GM23338 (cell line): ENCODE results near the gene SDHB. TPM values are rescaled to one million over a fixed set of nuclear protein-coding genes. Genes with fewer than 3 reads are reported as not detected.

Experiments
- ATAC-seq: fragments of 200-7000 bp; cut with Tn5 transposase; 3 replicates; pipeline ENCODE4 v1.9.1; 2020
- DNase-seq: peaks from one replicate; pipeline ENCODE4 v3.0.0-alpha.2; 2015; ENCODE audit warnings: low spot score
- H2AFZ ChIP-seq: fragments of 200-600 bp; sonication (generic); 2 replicates; pipeline ENCODE4 v1.8.0; 2016; ENCODE audit warnings: antibody characterized with exemption, mild to moderate bottlenecking, moderate library complexity
- H3F3A ChIP-seq: fragments of 200-600 bp; sonication (generic); replicated peaks from 2 replicates; pipeline ENCODE4 v1.8.0; 2017; ENCODE audit warnings: antibody characterized with exemption, mixed run types, low read depth
- H3K27ac ChIP-seq: fragments of 200-600 bp; sonication (generic); 2 replicates; pipeline ENCODE4 v1.6.1; 2016; ENCODE audit warnings: low read depth
- H3K27me3 ChIP-seq: fragments of 200-600 bp; sonication (generic); 2 replicates; pipeline ENCODE4 v1.8.0; 2016; ENCODE audit warnings: mild to moderate bottlenecking, mixed run types, moderate library complexity; ENCODE audit not compliant: insufficient read depth
- H3K36me3 ChIP-seq: fragments of 200-600 bp; sonication (generic); 2 replicates; pipeline ENCODE4 v1.8.0; 2016; ENCODE audit warnings: mild to moderate bottlenecking; ENCODE audit not compliant: insufficient read depth
- H3K4me1 ChIP-seq: fragments of 200-600 bp; sonication (generic); 2 replicates; pipeline ENCODE4 v1.8.0; 2016; ENCODE audit warnings: mild to moderate bottlenecking, moderate library complexity; ENCODE audit not compliant: insufficient read depth
- H3K4me2 ChIP-seq: fragments of 200-600 bp; sonication (generic); 2 replicates; pipeline ENCODE4 v1.7.1; 2017; ENCODE audit warnings: mixed run types
- H3K4me3 ChIP-seq: fragments of 200-600 bp; sonication (generic); 2 replicates; pipeline ENCODE4 v1.6.1; 2016; ENCODE audit warnings: mixed run types
- H3K79me2 ChIP-seq: fragments of 200-600 bp; sonication (generic); replicated peaks from 2 replicates; pipeline ENCODE4 v1.8.0; 2017; ENCODE audit warnings: mild to moderate bottlenecking; ENCODE audit not compliant: insufficient read depth
- H3K9me2 ChIP-seq: fragments of 200-600 bp; sonication (generic); 2 replicates; pipeline ENCODE4 v1.8.0; 2017; ENCODE audit not compliant: insufficient read depth
- H4K20me1 ChIP-seq: fragments of 200-600 bp; sonication (generic); replicated peaks from 2 replicates; pipeline ENCODE4 v1.8.0; 2017; ENCODE audit warnings: mild to moderate bottlenecking; ENCODE audit not compliant: insufficient read depth
- H3K27ac Mint-ChIP-seq: 2 replicates; pipeline ENCODE4 v1.8.0; 2020; ENCODE audit warnings: inconsistent platforms, mild to moderate bottlenecking, moderate library complexity, mixed read lengths
- H3K27me3 Mint-ChIP-seq: 3 replicates; pipeline ENCODE4 v1.8.0; 2022; ENCODE audit warnings: low read depth, mild to moderate bottlenecking, moderate library complexity, mixed read lengths, inconsistent platforms; ENCODE audit not compliant: insufficient read depth, poor library complexity
- H3K36me3 Mint-ChIP-seq: 3 replicates; pipeline ENCODE4 v1.8.0; 2021; ENCODE audit warnings: low read depth, mild to moderate bottlenecking, inconsistent platforms, moderate library complexity, mixed read lengths
- H3K4me1 Mint-ChIP-seq: 3 replicates; pipeline ENCODE4 v1.8.0; 2020; ENCODE audit warnings: mild to moderate bottlenecking, inconsistent platforms, mixed read lengths
- H3K4me3 Mint-ChIP-seq: 3 replicates; pipeline ENCODE4 v1.8.0; 2021; ENCODE audit warnings: moderate library complexity, mild to moderate bottlenecking, inconsistent platforms, mixed read lengths
- H3K9me3 Mint-ChIP-seq: 3 replicates; pipeline ENCODE4 v1.8.0; 2020; ENCODE audit warnings: moderate library complexity, mild to moderate bottlenecking, inconsistent platforms, mixed read lengths
- CREB1 ChIP-seq: fragments of 250-450 bp; sonication (Bioruptor Pico); IDR thresholded peaks from 2 replicates; pipeline ENCODE4 v1.5.0; 2020; ENCODE audit warnings: low read depth, mild to moderate bottlenecking, moderate library complexity
- EZH2 ChIP-seq: fragments of 200-600 bp; sonication (generic); IDR thresholded peaks from one replicate; pipeline ENCODE4 v1.8.0; 2017; ENCODE audit warnings: antibody characterized with exemption, mild to moderate bottlenecking, low read depth; ENCODE audit not compliant: unreplicated experiment
- JUNB ChIP-seq: IDR thresholded peaks from one replicate; pipeline ENCODE4 v1.6.1; 2016; ENCODE audit warnings: antibody characterized with exemption; ENCODE audit not compliant: unreplicated experiment
- NANOG ChIP-seq: IDR thresholded peaks from 2 replicates; pipeline ENCODE4 v1.6.1; 2016; ENCODE audit warnings: antibody characterized with exemption, borderline replicate concordance
- POLR2AphosphoS5 ChIP-seq: IDR thresholded peaks from 2 replicates; pipeline ENCODE4 v1.6.1; 2016; ENCODE audit warnings: antibody characterized with exemption, low read depth
- REST ChIP-seq: IDR thresholded peaks from one replicate; pipeline ENCODE4 v1.6.1; 2018; ENCODE audit warnings: antibody characterized with exemption; ENCODE audit not compliant: unreplicated experiment
- STAT1 ChIP-seq: IDR thresholded peaks from one replicate; pipeline ENCODE4 v1.6.1; 2016; ENCODE audit warnings: antibody characterized with exemption; ENCODE audit not compliant: unreplicated experiment
- ZNF114 ChIP-seq: fragments of 250-450 bp; sonication (Bioruptor Pico); IDR thresholded peaks from 2 replicates; pipeline ENCODE4 v1.5.0; 2020; ENCODE audit warnings: mild to moderate bottlenecking, moderate library complexity
- ZNF331 ChIP-seq: fragments of 250-450 bp; sonication (Bioruptor Pico); IDR thresholded peaks from 2 replicates; pipeline ENCODE4 v1.5.0; 2020; ENCODE audit warnings: low read depth, mild to moderate bottlenecking, moderate library complexity
- polyA plus RNA-seq: library from polyadenylated mRNA; unstranded; fragments of >200 nt; fragmentation: Nextera tagmentation; extraction: Ambion mirVana; gene quantifications from 2 replicates; pipeline ENCODE4 v1.2.1, GENCODE V29; 2016
- total RNA-seq: library from RNA; depleted of rRNA; stranded (reverse); fragments of >200 nt; shearing (Covaris generic); gene quantifications from 2 replicates; pipeline ENCODE4 v1.2.3, GENCODE V29; 2014
- TF ChIP-seq, protein P1 (sequence below): fragments of 250-450 bp; sonication (Bioruptor Pico); IDR thresholded peaks from 2 replicates; pipeline ENCODE4 v1.5.0; 2020; ENCODE audit warnings: mild to moderate bottlenecking, moderate library complexity
- TF ChIP-seq, protein P2 (sequence below): IDR thresholded peaks from 2 replicates; pipeline ENCODE4 v1.6.1; 2016; ENCODE audit warnings: antibody characterized with exemption
- TF ChIP-seq, protein P3 (sequence below), 2 experiments: fragments of 200-600 bp in 1 of 2; sonication (generic) in 1 of 2; conservative IDR thresholded peaks; 2 replicates each; pipeline versions ENCODE4 v1.5.1 to v1.6.1; 2016 to 2017; ENCODE audit warnings: antibody characterized with exemption in 2 of 2, low read depth in 2 of 2, mild to moderate bottlenecking in 2 of 2, moderate library complexity in 1 of 2

Gene SDHB
- total and polyA plus RNA-seq, 2 experiments from 2014 or later = 72.8 to 112 TPM

- TF ChIP-seq, protein P1, sequence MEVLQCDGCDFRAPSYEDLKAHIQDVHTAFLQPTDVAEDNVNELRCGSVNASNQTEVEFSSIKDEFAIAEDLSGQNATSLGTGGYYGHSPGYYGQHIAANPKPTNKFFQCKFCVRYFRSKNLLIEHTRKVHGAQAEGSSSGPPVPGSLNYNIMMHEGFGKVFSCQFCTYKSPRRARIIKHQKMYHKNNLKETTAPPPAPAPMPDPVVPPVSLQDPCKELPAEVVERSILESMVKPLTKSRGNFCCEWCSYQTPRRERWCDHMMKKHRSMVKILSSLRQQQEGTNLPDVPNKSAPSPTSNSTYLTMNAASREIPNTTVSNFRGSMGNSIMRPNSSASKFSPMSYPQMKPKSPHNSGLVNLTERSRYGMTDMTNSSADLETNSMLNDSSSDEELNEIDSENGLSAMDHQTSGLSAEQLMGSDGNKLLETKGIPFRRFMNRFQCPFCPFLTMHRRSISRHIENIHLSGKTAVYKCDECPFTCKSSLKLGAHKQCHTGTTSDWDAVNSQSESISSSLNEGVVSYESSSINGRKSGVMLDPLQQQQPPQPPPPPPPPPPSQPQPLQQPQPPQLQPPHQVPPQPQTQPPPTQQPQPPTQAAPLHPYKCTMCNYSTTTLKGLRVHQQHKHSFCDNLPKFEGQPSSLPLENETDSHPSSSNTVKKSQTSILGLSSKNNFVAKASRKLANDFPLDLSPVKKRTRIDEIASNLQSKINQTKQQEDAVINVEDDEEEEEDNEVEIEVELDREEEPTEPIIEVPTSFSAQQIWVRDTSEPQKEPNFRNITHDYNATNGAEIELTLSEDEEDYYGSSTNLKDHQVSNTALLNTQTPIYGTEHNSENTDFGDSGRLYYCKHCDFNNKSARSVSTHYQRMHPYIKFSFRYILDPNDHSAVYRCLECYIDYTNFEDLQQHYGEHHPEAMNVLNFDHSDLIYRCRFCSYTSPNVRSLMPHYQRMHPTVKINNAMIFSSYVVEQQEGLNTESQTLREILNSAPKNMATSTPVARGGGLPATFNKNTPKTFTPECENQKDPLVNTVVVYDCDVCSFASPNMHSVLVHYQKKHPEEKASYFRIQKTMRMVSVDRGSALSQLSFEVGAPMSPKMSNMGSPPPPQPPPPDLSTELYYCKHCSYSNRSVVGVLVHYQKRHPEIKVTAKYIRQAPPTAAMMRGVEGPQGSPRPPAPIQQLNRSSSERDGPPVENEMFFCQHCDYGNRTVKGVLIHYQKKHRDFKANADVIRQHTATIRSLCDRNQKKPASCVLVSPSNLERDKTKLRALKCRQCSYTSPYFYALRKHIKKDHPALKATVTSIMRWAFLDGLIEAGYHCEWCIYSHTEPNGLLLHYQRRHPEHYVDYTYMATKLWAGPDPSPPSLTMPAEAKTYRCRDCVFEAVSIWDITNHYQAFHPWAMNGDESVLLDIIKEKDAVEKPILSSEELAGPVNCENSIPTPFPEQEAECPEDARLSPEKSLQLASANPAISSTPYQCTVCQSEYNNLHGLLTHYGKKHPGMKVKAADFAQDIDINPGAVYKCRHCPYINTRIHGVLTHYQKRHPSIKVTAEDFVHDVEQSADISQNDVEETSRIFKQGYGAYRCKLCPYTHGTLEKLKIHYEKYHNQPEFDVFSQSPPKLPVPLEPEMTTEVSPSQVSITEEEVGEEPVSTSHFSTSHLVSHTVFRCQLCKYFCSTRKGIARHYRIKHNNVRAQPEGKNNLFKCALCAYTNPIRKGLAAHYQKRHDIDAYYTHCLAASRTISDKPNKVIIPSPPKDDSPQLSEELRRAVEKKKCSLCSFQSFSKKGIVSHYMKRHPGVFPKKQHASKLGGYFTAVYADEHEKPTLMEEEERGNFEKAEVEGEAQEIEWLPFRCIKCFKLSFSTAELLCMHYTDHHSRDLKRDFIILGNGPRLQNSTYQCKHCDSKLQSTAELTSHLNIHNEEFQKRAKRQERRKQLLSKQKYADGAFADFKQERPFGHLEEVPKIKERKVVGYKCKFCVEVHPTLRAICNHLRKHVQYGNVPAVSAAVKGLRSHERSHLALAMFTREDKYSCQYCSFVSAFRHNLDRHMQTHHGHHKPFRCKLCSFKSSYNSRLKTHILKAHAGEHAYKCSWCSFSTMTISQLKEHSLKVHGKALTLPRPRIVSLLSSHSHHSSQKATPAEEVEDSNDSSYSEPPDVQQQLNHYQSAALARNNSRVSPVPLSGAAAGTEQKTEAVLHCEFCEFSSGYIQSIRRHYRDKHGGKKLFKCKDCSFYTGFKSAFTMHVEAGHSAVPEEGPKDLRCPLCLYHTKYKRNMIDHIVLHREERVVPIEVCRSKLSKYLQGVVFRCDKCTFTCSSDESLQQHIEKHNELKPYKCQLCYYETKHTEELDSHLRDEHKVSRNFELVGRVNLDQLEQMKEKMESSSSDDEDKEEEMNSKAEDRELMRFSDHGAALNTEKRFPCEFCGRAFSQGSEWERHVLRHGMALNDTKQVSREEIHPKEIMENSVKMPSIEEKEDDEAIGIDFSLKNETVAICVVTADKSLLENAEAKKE (CRISPR knock-in tag) = no peak
- TF ChIP-seq STAT1 = no peak
- no peak for TF ChIP-seq POLR2AphosphoS5
These were observed 35.7 kb upstream of the SDHB start (continued) for GRCh38 chr1:17089506-17089905.

DNA sequence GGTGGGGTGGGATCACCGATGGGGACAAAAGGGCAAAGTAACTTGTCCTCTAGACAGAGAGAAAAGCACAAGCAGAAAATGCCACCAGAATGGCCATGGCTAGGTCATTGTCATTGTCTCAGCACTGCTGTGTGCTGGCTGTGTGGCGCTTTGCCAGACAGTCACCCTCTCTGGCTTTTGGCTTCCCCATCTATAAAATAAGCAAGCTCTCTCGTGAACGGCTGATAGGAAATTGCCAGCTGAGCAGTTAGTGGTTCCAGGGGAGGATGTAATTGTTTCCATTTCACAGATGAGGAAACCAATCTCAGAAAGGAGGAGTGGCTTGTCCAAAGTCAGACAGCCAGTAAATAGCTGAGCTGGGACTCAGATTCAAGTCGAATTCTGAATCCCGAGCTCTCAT lies 32.9 kb upstream of the SDHB start:
- H3K4me1 ChIP-seq = no peaks in the 10 kb centered on the region
- Mint-ChIP-seq H3K27ac (no peak overlapping the region), H3K9me3 (no peaks in the 10 kb centered on the region), H3K27me3 (peaks cover 12% of the 10 kb centered on the region), H3K4me3 (no peak overlapping the region), H3K36me3 (no peaks in the 10 kb centered on the region), H3K4me1 (no peaks in the 10 kb centered on the region; the same call in 2 of the 3 replicates)
- H3K4me2 ChIP-seq = no peak overlapping the region
- no peaks in the 10 kb centered on the region for H3F3A ChIP-seq
- DNase-seq (no peak), ATAC-seq (no peak)
- H3K79me2 ChIP-seq = no peaks in the 10 kb centered on the region
- no peaks in the 10 kb centered on the region for H3K9me2 ChIP-seq
- H2AFZ ChIP-seq = no peak overlapping the region
- no peaks in the 10 kb centered on the region for H3K36me3 ChIP-seq
- no peak overlapping the region for H3K27ac ChIP-seq
- H3K27me3 ChIP-seq = no peaks in the 10 kb centered on the region
- no peaks in the 10 kb centered on the region for H4K20me1 ChIP-seq
- H3K4me3 ChIP-seq = no peak overlapping the region
- TF ChIP-seq NANOG = no peak
- TF ChIP-seq STAT1 = no peak
- no peak for TF ChIP-seq ZNF114 (CRISPR knock-in tag)
- TF ChIP-seq REST = no peak
- TF ChIP-seq POLR2AphosphoS5 = no peak
- TF ChIP-seq, protein P2, sequence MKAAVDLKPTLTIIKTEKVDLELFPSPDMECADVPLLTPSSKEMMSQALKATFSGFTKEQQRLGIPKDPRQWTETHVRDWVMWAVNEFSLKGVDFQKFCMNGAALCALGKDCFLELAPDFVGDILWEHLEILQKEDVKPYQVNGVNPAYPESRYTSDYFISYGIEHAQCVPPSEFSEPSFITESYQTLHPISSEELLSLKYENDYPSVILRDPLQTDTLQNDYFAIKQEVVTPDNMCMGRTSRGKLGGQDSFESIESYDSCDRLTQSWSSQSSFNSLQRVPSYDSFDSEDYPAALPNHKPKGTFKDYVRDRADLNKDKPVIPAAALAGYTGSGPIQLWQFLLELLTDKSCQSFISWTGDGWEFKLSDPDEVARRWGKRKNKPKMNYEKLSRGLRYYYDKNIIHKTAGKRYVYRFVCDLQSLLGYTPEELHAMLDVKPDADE = no peak
- TF ChIP-seq, protein P3, sequence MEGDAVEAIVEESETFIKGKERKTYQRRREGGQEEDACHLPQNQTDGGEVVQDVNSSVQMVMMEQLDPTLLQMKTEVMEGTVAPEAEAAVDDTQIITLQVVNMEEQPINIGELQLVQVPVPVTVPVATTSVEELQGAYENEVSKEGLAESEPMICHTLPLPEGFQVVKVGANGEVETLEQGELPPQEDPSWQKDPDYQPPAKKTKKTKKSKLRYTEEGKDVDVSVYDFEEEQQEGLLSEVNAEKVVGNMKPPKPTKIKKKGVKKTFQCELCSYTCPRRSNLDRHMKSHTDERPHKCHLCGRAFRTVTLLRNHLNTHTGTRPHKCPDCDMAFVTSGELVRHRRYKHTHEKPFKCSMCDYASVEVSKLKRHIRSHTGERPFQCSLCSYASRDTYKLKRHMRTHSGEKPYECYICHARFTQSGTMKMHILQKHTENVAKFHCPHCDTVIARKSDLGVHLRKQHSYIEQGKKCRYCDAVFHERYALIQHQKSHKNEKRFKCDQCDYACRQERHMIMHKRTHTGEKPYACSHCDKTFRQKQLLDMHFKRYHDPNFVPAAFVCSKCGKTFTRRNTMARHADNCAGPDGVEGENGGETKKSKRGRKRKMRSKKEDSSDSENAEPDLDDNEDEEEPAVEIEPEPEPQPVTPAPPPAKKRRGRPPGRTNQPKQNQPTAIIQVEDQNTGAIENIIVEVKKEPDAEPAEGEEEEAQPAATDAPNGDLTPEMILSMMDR (conservative IDR thresholded peaks at IDR 0.05; ENCODE audit: low read depth in 2 of 2) = no peak
- TF ChIP-seq EZH2 = no peak
- TF ChIP-seq CREB1 (CRISPR knock-in tag) = no peak
- no peak for TF ChIP-seq JUNB
- no peak for TF ChIP-seq ZNF331
